ENCODE results near the gene SNX33.

The SNX33 gene

GRCh38 chr15:75641603-75642002 lies 6.1 kb upstream of the SNX33 start:
- DNase-seq: no peak

DNA sequence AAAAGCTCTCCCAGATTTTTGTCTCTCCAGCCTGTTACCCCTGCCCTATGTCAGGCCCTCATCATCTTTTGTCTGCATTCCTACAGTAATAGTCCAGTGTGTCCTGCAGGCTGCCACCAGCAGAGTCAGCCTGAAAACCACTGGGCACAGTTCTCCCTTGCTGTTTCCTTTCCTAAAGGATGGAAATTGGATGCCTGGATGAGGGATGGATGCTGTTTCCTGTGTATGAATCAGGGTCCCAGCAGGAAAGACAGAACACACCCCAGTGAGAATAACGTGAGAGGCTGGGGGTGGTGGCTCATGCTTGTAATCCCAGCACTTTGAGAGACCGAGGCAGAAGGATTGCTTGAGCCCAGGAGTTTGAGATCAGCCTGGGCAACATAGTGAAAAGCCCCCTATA lies 3.3 kb upstream of the SNX33 start:
- no peak for DNase-seq

DNA sequence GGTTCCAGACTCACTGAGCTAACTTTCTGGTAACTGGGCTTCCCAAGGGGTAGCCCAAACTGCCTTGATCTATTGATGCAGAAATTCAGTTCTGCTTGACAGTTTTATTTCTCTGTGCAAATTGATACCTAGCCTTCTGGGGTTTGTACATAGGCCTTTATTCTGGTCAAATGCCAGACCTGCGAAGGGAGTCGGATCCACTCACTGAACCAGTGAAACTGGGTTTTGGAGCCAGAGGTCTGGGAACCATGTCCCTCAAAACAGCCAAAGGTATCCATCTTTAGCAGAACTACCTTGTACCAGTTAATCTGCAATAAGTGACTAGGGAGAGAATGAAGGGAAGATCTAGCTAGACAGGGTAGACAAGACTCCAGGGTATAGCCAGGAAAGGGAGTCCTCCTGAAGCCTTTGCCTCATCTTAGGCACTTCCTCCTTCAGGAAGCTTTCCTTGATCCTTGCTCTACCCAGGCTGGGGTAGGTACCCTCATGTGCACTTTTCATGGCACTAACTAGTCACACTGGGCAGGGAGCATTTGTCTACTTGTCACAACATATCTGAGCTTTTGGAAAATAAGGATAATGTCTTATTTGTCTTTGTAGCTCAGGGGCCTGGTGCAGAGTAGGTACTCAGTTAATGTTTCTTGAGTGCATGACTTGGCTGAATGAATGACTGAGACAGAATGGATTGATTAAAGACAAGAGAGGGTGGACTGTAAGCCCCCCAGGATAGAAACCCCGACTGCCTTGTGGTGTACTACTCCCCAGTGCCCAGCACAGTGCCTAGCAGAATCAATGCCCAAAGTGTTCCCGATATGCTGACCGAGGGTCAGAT lies 1.4 kb upstream of the SNX33 start:
- DNase-seq: no peak

DNA sequence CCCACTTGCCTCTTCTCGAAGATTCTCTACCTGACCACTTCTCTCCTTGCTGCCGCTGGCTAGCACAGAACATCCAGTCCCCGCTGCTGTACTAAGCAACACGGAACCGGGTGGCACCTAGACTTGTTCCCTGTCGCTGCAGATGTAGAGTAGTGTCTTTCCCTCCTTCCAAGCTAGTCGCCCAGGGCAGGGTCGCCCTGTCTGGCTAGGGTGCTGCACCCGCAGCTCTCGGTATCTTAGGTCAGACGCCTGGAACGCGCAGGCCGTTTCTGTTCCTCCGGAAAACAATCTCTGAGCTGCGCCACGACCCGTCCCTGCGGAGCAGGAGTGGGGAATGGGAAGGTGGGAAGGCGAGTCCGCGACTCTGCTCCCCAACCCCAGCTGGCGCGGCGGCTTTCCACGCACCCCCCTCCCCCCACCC lies 758 bp upstream of the SNX33 start:
- no peak for DNase-seq

GRCh38 chr15:75648156-75649000 lies 666 bp downstream of the SNX33 start:
- DNase-seq: no peak

GRCh38 chr15:75649045-75649761 lies 1.5 kb downstream of the SNX33 start:
- no peak for DNase-seq

DNA sequence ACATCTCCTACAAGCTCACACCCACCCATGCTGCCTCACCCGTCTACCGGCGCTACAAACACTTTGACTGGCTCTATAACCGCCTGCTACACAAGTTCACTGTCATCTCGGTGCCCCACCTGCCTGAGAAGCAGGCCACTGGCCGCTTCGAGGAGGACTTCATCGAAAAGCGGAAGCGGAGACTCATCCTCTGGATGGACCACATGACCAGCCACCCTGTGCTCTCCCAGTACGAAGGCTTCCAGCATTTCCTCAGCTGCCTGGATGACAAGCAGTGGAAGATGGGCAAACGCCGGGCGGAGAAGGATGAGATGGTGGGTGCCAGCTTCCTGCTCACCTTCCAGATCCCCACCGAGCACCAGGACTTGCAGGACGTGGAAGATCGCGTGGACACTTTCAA lies 2.1 kb downstream of the SNX33 start:
- no peak for DNase-seq

GRCh38 chr15:75650908-75651809 lies 3.4 kb downstream of the SNX33 start:
- no peak for DNase-seq

DNA sequence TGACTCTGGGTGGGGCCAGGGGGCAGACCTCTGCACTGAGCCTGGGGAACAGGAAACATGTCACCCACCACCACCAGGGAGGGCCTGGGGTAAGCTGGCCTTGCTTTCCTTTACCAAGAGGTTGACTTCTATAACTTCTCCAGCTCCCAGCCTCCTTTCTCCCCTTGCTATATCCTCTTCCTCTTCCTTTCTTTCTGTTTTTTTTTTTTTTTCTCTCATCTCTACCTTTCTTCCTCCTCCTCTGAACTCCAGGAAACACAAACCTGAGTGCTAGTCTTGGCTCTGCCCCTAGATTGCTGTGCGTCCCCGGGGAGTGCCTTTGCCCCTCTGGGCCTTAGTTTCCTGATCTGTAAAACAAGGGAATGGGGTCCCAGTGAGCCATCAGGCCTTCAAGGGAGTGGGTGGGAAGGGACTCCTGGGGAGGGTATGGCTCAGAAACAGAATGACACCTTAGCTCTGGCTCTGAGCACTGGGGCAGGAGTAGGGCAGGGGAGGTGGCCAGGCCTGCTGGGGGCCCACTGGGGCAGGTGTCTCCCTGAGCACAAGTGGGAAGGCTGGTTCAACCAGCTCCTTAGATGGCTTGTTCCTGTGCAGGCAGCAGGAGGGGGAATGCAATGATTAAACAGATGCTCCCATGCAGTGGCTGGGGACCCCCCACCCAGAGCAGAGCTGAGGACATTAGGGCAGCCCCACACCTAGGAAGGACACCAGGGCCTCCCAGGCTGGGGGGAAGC lies 4.3 kb downstream of the SNX33 start:
- no peak for DNase-seq

DNA sequence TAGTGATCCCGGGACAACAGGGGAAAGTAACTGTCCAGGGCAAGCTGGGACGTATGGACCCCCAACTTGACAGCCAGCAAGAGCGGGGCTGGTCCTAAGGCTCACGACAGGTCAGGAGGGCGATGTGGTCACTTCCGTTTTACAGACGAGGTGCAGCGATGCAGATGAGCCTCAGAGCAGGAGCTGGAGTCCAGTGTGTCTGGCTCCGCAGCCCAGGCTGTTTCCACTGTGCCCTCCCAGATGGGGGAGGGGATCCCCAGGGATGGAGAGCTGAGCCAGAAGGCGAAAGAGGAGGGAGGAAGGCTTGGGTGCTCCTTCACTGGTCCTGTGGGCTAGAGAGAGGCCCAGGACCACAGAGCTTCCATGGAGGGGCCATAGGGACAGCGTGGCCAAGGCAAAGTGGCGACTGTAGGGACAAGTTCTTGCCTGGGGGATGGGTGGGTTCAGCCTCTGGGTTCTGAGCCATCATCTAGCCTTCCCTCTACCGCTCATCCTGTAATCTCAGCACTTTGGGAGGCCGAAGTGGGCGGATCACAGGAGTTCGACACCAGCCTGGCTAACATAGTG lies 5.7 kb downstream of the SNX33 start:
- no peak for DNase-seq

GRCh38 chr15:75654201-75654907 lies 6.6 kb downstream of the SNX33 start:
- DNase-seq: no peak

DNA sequence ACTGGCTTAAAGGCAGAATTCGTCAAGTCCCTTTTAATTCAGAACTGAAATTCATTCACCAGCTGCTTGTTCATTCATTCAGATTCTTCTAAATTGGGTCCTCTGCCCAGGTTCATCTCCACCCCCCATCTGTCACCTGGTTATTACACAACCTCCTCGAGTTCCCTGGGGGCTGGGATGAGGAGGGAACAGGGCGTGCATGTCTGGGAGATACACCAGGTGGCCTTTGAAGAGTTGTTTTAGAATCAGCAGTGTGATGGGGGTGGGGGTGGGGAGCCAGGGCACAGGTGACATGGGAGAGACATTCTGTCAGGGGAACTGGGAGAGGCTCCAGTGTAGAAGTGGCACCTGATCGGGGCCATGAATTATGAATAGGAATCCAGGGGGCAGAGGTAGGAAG lies 8.2 kb downstream of the SNX33 start:
- DNase-seq: no peak

DNA sequence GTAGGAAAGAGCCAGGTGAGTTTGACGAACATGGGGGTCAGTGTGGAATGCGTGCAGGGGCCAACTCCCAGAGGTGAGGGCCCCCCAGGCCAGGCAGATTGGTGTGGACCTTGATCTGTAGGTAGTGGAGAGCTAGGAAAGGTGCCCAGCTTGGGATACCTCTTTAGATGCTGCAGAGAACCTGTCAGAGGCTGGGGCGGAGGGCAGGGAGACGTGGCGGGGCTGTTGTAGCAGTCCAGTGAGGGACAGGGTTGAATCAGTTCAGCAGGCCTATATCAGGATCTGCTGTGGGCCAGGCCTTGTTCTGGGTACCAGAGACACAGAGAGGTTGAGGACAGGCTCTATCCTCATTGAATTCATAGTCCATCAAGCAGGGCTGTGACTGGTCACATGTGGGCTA lies 8.6 kb downstream of the SNX33 start:
- DNase-seq: no peak

DNA sequence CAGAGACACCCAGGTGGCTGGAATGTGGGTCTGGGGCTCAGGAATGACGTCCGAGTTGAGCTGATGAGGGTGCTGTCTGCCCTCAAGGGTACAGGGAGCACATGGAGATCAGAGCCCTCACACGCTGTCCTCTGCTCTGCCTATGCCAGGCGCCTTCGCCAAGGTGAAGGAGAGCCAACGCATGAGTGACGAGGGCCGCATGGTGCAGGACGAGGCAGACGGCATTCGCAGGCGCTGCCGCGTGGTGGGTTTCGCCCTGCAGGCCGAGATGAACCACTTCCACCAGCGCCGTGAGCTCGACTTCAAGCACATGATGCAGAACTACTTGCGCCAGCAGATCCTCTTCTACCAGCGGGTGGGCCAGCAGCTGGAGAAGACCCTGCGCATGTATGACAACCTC lies 9.1 kb downstream of the SNX33 start:
- no peak for DNase-seq

GRCh38 chr15:75659141-75659771 lies 11.5 kb downstream of the SNX33 start:
- no peak for DNase-seq

DNA sequence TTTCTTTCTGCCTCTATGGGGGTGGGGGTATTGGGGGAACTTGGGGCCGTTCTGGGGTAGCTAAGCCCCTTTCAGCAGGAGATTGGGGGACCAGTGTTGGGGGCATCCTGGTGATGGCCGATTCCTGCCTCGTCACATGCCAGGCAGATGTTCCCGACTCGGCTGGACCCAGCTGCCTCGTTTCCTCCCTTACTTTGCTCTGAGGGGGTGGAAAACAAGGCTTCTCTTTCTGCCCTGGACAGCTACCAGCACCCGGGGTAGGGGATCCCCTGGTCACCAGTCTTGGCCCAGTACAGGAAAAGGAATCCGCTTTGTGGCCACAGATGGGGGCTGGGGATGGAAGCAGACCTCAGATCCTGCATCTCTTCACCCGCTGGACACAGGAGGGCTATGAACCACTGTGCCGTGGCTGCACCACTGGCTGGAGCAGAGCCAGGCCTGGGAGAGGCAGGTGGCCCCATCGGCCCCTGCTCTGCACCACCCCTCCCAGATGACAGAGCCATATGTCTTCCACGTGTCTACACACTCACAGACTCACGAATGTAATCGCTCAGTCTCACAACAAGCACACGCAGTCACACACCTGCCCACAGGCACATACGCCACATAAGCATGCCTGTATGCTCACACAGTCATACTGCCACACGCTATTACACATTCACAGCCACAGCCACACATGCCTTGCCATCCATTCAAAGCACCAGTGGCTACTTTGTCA lies 12.4 kb downstream of the SNX33 start:
- no peak for DNase-seq

- DNase-seq: no peak
Observed at GRCh38 chr15:75661100-75661755, 13.5 kb downstream of the SNX33 start.

- no peak for DNase-seq
Observed at GRCh38 chr15:75661756-75662140, 14.0 kb downstream of the SNX33 start.
